ENCODE data around the gene SEPHS1. TPM values are rescaled to one million over a fixed set of nuclear protein-coding genes. Genes with fewer than 3 reads are reported as not detected.
"Not testable (repeated sequence)": the region's sequence is repeated elsewhere in the genome, so short reads cannot be mapped to it uniquely, and the experiment has no call there.

The SEPHS1 gene
- total RNA-seq, 2 donors from 2014 or later = 20.7 to 22.8 TPM

GRCh38 chr10:13331646-13332045 lies 16.4 kb downstream of the SEPHS1 start:
- TF ChIP-seq CTCF (IDR thresholded peaks at IDR 0.05) = no peak
- Histone ChIP-seq H3K9me3 (no peaks in the 10 kb centered on the region), H3K27ac (no peak overlapping the region), H3K27me3 (no peaks in the 10 kb centered on the region), H3K4me3 (no peak overlapping the region), H3K36me3 (peaks cover 62% of the 10 kb centered on the region), H3K4me1 (no peaks in the 10 kb centered on the region)
- DNase-seq (ENCODE audit: low spot score) = no peak

- not testable (repeated sequence) for H3K27ac ChIP-seq; H3K4me3 ChIP-seq; H3K4me1 ChIP-seq; H3K9me3 ChIP-seq; H3K27me3 ChIP-seq; DNase-seq (ENCODE audit: low spot score)
- H3K36me3 ChIP-seq = peaks cover 69% of the 10 kb centered on the region
These were observed 17.1 kb downstream of the SEPHS1 start for GRCh38 chr10:13330980-13331379.

DNA sequence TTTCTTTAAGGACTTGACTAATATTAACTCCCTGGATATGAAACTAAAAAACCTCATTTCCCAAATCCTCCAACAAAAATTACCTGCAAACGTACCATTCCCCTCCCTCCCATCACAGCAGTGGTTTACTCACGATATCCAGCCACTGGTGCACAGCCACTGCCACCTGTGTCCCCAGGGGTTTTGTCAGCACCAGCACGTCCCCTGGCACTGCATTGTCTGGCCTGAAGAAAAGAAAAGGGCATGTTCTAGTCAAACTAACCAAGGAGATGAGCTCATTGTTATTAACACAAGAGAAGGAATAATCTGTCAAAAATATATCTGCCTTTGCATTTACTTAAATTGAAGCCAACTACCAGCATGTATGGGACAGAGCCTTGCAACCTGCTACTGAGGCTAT lies 18.5 kb downstream of the SEPHS1 start:
- Histone ChIP-seq H3K36me3 (peaks cover 80% of the 10 kb centered on the region), H3K4me1 (no peaks in the 10 kb centered on the region), H3K4me3 (no peak overlapping the region), H3K27ac (no peak overlapping the region), H3K27me3 (no peaks in the 10 kb centered on the region), H3K9me3 (no peaks in the 10 kb centered on the region)
- no peak for TF ChIP-seq CTCF (IDR thresholded peaks at IDR 0.05)
- no peak for DNase-seq (ENCODE audit: low spot score)

DNA sequence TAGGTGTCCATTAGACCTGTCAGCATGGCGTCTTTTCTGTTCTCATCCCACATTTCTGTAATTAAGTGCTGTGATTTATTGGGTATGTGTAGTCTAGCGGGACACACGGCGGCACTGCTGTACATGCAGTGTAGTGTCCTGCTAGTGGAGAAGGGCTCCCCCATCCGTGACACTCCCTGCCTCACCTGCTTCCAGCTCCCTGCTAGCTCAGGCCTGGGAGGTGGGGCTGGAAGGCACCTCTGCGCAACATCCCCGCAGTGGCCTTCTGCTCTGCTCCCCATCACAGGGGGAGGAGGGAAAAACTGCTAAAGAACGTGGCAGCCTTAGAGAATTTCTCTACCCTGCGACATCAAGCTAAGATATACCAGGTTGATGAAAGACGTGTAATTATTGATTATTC lies 19.5 kb downstream of the SEPHS1 start:
- Histone ChIP-seq H3K9me3 (no peaks in the 10 kb centered on the region), H3K4me3 (no peak overlapping the region), H3K27me3 (no peaks in the 10 kb centered on the region), H3K36me3 (peaks cover 85% of the 10 kb centered on the region), H3K4me1 (no peaks in the 10 kb centered on the region), H3K27ac (no peak overlapping the region)
- DNase-seq (ENCODE audit: low spot score) = no peak
- no peak for TF ChIP-seq CTCF (IDR thresholded peaks at IDR 0.05)

DNA sequence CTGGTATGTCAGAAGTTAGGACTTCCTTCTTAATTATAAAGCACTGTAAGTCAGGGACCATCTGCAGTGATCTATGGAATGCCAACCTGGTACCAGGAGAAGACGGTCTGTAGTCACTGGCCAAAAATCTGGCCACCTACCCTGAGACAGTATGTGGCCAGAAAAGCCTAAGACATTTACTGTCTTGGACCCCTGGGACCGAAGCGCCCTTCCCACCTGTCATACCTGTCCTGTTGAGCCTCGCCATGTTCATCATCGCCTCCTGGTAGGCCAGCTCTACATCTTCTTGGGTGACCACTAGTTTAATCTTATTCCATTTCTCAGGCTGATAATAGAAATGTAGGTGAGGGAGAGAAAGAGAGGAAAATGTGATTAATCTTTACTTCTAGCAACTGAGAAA lies 20.0 kb downstream of the SEPHS1 start:
- no peak for TF ChIP-seq CTCF (IDR thresholded peaks at IDR 0.05)
- no peak overlapping the region for H3K27ac ChIP-seq
- H3K4me1 ChIP-seq = no peaks in the 10 kb centered on the region
- H3K9me3 ChIP-seq = no peaks in the 10 kb centered on the region
- no peaks in the 10 kb centered on the region for H3K27me3 ChIP-seq
- DNase-seq (ENCODE audit: low spot score) = no peak
- no peak overlapping the region for H3K4me3 ChIP-seq
- H3K36me3 ChIP-seq = peaks cover 84% of the 10 kb centered on the region

DNA sequence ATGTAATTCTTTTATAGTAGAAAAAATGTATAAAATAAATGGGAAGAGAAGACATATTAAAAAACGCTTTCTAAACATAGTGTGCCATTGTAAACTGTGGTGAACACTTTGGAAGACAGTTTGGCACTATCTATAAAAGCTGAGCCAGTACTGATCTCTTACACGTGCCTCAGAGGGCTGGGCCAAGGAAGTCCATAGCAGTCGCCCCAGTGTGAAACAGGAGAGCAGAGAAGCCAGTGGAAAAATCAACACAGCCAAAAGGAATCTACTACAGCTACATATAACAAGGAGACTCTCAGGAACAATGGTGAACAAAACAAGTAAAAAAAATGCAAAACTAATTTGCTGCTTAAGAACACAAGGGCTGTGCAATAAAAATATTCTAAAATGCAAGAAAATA lies 20.6 kb downstream of the SEPHS1 start:
- no peak for TF ChIP-seq CTCF (IDR thresholded peaks at IDR 0.05)
- Histone ChIP-seq H3K9me3 (no peaks in the 10 kb centered on the region), H3K27me3 (no peaks in the 10 kb centered on the region), H3K36me3 (peaks cover 84% of the 10 kb centered on the region), H3K4me1 (no peaks in the 10 kb centered on the region), H3K27ac (no peak overlapping the region), H3K4me3 (no peak overlapping the region)
- DNase-seq (ENCODE audit: low spot score) = no peak

All from right atrium auricular region (tissue), 2 donors.